Activated naive CD4-positive, alpha-beta T cell treated with anti-CD3 and anti-CD28 coated beads, Interleukin-2, amount 50 U/mL, for 72 hours (primary cell): ENCODE data around the gene CCR9. TPM values are rescaled to one million over a fixed set of nuclear protein-coding genes. Genes with fewer than 3 reads are reported as not detected.

Source experiments
- ATAC-seq, 2 donors: fragments of 150-1000 bp; cut with Tn5 transposase; 2 replicates each; pipeline ENCODE4 v1.10.0; 2021; ENCODE audit warnings: mild to moderate bottlenecking in 2 of 2, moderate library complexity in 2 of 2
- DNase-seq, 2 donors: peaks; one replicate each; pipeline ENCODE4 v3.0.0; 2021 to 2022; ENCODE audit warnings: low spot score in 2 of 2
- H3K27ac Mint-ChIP-seq, 2 donors: one replicate each; pipeline ENCODE4 v1.8.0; 2022; ENCODE audit warnings: mild to moderate bottlenecking in 2 of 2, mixed read lengths in 2 of 2
- H3K36me3 Mint-ChIP-seq, 2 donors: one replicate each; pipeline ENCODE4 v1.8.0; 2022; ENCODE audit warnings: mixed read lengths in 2 of 2
- H3K9me3 Mint-ChIP-seq, 2 donors: one replicate each; pipeline ENCODE4 v1.8.0; 2022; ENCODE audit warnings: mixed read lengths in 2 of 2
- total RNA-seq, 2 donors: library from RNA; stranded (reverse); gene quantifications; one replicate each; pipeline ENCODE4 v1.2.3, GENCODE V29; 2022

The CCR9 gene
- total RNA-seq, 2 donors from 2014 or later, result not detected

DNA sequence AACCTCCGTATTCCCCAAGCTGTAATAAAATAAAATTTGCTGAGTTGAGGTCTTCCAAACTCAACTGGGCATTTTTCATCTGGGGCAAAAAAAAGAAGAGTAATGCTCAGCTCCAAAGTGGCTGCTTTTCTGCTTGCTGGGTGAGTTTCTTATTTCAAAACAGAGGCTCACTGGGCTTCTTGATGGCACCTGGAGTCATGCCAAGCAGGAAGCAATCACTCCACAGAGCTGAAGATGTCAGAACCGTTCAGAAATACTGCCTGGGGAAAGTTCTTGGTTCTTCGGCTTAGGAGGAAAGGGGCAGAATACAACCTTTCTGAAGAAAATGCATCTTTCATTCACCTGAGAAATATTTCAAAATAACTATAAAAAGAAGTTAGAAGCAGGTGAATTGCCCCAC, 4.1 kb downstream of the CCR9 start:
- Mint-ChIP-seq H3K27ac (no peak overlapping the region), H3K9me3 (no peaks in the 10 kb centered on the region), H3K36me3 (no peaks in the 10 kb centered on the region)
- DNase-seq (no peak), ATAC-seq (no peak)

DNA sequence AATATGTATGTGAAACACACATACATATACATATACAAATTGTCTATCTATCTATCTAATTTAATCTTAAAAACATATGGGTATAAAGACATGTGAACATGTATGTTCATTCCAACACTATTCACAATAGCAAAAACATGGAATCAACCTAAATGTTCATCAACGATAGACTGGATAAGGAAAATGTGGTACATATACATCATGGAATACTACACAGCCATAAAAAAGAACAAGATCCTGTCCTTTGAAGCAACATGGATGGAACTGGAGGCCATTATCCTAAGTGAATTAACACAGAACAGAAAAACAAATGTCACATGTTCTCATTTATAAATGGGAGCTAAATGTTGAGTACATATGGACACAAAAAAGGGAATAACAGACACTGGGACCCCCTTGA, 5.8 kb downstream of the CCR9 start:
- no peak overlapping the region for H3K27ac Mint-ChIP-seq
- no peaks in the 10 kb centered on the region for H3K36me3 Mint-ChIP-seq
- DNase-seq (no peak), ATAC-seq (no peak)
- no peaks in the 10 kb centered on the region for H3K9me3 Mint-ChIP-seq

DNA sequence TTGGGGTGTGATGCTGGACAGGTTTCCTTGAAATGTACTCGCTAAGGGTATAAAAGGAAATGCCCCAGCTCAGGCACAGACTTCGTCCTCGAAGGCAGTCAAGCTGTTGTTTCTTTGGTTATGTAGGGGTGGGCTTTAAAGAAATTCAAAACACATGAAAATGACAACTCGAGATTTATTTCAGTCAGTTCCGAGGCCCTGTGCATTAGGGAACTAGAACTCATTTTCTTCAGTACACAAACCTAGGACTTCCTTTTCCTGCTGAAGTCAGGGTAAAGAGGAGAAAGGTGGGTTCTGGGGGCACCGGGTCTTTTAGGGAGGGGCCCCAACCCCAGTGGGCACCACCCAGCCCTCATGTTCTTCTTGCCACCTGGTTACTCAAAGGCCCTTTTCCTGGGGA, 7.7 kb downstream of the CCR9 start:
- DNase-seq (no peak), ATAC-seq (no peak)
- no peaks in the 10 kb centered on the region for H3K9me3 Mint-ChIP-seq
- no peak overlapping the region for H3K27ac Mint-ChIP-seq
- H3K36me3 Mint-ChIP-seq, result no peaks in the 10 kb centered on the region

DNA sequence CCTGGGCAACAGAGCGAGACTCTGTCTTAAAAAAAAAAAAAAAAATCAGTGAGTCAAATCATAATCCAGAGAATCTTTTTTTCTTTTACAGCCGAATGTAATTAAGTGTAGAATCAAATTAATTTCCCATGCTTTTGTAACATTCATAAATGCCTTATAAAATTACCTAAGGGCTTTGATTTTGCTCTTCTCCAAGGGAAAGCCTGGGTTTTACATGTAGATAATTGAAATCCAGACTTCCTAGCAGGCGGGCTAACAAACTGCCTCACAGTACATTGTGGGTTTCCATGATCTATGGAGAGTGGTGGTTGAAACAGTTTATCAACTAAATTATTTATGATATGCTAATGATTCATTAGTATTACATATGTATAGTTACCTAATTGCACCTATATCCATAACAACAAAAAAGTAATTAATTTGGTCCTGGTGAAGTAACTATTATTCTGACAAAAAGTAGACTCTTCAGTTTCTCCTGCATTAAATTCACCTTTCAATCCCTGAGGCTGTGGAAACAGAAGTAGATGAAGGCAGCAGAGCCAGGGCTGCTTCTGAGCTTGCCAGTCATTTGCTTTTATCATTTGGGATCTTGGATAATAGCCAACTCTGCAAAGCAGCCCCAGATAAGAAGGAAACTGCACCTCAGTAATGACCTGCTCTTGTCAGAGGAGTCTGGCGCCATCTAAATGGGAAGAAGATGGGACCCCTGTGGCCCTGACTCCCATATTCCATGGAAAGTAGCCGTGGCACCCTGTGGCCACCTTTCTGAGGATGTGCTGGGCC, 9.5 kb downstream of the CCR9 start:
- Mint-ChIP-seq H3K9me3 (no peaks in the 10 kb centered on the region), H3K36me3 (no peaks in the 10 kb centered on the region), H3K27ac (no peak overlapping the region)
- ATAC-seq (no peak), DNase-seq (no peak)

DNA sequence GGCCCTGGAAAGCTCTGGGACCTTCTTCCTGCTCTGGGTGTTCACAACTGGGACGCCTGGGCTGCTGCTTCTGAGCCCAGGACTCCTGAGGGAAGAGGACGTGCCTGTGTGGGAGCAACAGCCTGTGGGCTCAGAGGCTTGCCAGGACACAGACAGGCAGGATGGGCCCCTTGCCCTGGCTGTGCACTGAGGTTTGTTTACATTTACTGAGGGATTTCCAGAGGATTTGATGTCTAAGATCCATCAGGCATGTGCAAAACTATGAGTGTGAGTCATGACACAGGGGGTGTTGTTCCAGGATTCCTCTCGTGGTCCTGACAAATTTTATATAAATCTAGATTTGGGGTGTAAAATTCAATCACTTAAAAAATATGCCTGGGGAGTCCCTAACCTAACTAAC, 10.6 kb downstream of the CCR9 start:
- H3K9me3 Mint-ChIP-seq, result no peaks in the 10 kb centered on the region
- DNase-seq, result no peak
- H3K27ac Mint-ChIP-seq, result no peak overlapping the region
- no peak for ATAC-seq
- no peaks in the 10 kb centered on the region for H3K36me3 Mint-ChIP-seq

DNA sequence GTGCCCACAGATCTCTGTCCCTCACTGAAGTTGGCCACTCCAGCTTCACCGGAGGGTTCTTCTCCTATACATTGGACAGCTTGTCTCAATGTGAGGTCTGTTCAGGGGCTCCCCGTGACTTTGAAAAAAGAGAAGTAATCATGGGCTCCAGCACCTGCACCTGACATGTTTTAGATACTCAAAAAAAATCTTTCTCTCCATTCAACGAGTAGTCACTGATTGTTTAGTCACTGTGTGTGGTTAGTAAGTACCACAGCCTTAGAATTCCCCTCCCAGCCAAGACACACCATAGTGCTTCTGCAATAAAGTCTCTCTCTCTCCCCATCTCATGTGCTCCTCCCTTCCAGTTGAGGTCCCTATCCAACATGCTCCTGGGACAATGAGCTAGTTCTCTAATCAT, 18.6 kb downstream of the CCR9 start:
- no peaks in the 10 kb centered on the region for H3K9me3 Mint-ChIP-seq
- H3K36me3 Mint-ChIP-seq, result peaks cover 5 to 7% of the 10 kb centered on the region in 2 donors
- no peak overlapping the region for H3K27ac Mint-ChIP-seq
- DNase-seq (peak in 1 of 2 donors; percentile 14), ATAC-seq (peak; percentile 61 to 65)

DNA sequence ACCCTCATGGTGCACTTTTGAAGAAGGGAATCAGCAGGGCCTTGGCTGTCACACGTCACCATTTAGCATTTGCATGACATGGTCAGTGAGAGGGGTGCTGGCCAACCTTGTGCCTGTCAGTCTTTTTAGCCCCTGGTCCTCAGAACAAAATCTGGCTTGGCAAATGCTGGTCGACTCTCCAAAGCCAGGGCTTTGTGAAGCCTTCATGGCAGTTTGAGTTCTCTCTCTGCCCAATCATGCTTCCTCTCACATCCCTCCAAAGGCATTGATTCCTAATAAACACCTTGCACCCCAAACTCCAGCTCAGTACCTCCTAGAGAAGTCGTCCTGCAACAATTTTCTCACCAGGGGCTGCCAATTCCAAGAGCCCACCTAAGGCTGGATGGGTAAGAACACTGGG, 19.4 kb downstream of the CCR9 start:
- peaks cover 5 to 13% of the 10 kb centered on the region in 2 donors for H3K36me3 Mint-ChIP-seq
- ATAC-seq (no peak), DNase-seq (no peak)
- H3K9me3 Mint-ChIP-seq, result peaks cover 0 to 4% of the 10 kb centered on the region in 2 donors
- no peak overlapping the region for H3K27ac Mint-ChIP-seq

DNA sequence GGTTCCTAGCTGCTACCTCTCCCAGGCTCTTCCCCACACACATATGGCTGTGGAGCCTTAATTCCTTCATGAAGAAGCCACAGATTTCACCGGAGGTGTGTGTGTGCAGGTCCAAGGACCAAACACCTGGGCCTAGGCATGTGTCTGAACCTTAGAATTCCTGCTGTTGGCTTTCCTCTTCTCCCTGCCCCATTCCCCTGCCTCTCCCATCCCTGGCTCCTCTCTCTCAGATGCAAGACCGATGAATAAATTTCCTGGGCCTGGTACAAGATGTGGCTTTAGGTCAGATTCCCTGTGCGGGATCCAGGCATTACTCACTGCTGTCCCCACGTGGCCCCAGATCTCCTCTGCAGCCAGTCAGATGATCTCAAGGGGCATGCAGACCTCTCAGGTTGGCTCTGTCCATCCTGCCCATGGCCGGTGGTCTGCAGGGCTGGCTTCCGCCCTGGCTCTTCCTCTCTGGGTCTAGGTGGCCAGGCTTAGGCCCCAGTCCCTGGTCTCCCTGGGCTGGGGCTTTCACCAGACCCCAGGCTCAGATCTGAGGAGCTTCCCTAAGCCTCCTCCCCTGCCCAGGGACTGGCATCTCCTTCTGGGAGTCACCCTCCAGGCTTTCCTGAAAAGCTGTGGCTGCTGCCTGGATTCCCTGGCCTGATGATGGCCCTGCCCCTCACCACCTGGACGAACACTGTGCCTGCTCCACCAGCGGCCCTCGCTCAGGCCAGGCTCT, 20.5 kb downstream of the CCR9 start:
- H3K27ac Mint-ChIP-seq, result no peak overlapping the region
- DNase-seq, result peak in 1 of 2 donors; percentile 18
- H3K9me3 Mint-ChIP-seq, result peaks cover 0 to 4% of the 10 kb centered on the region in 2 donors
- H3K36me3 Mint-ChIP-seq, result peaks cover 5 to 13% of the 10 kb centered on the region in 2 donors
- no peak for ATAC-seq

DNA sequence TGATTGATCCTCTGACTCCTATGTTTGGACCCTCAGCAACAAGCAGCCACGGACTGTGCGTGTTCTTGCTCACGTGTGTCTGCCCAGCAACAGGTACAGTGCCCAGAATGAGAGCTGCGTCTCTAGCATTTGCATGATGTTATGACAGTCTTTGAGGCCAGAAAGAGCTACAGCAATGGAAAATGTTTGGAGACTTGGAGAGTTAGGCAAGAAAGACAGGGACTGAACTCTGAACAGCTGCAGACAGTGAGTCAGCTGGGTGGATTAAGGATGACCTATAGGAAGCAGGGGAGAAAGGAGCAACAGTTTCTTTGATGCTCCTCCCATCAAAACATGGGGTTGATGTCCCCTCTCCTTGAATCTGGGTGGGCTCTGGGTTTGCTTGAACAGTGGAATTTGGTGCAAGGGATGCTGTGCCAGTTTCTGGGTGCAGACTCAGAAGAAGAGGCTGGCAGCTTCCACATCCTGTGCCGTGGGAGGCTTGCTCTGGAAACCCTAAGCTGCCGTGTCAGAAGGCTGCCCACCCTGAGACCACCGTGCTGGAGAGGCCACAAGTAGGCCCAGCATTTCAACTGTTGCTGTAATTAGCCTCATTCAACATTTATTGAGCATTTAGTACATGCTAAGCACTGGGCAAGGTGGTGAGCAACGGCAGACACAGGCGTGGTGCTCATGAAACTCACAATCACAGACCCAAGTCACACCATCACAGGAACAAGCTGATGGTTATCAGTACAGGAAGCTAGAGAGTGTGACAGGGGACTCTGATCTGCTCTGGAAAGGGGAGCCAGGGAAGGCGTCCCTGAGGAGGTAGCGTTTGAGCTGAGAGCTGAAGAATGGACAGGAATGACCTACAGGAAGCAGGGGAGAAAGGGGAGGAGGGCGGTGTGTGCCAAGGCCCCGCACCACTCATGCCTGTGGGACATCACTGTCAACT, 21.7 kb downstream of the CCR9 start:
- Mint-ChIP-seq H3K9me3 (peaks cover 0 to 4% of the 10 kb centered on the region in 2 donors), H3K36me3 (peaks cover 5 to 13% of the 10 kb centered on the region in 2 donors), H3K27ac (no peak overlapping the region)
- ATAC-seq (peak in 1 of 2 donors; percentile 76), DNase-seq (no peak)

DNA sequence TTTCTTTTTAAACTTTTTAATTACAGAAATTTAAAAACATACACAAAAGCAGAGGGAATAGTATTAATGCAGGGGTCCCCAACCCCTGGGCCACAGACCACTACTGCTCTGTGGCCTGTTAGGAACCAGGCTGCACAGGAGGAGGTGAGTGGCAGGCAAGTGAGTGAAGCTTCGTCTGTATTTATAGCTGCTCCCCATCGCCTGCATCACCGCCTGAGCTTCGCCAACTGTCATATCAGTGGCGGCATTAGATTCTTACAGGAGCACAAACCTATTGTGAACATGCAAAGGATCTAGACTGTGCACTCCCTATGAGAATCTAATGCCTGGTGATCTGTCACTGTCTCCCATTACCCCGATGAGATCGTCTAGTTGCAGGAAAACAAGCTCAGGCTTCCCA, 22.4 kb downstream of the CCR9 start:
- Mint-ChIP-seq H3K27ac (no peak overlapping the region), H3K9me3 (peaks cover 0 to 4% of the 10 kb centered on the region in 2 donors), H3K36me3 (peaks cover 5 to 13% of the 10 kb centered on the region in 2 donors)
- DNase-seq (no peak), ATAC-seq (no peak)

DNA sequence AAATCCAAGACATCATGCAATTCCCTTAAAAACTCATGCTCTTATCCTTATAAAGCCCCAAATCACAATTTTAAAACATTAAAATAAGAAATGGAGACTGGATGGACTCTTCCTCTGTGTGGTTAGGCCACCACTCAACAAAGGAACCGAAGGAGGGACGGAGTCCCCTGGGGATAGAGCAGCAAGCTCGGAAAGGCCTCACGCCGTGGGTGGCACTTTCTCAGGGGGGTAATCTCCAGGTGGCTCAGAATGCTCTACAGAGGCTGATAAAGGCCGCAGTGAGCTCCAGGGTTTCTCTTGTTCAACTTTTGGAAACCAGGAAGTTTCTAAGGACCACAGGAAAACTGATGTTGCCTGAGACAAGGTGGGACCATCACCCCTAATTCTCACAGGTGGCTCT, 23.2 kb downstream of the CCR9 start:
- no peak for DNase-seq
- Mint-ChIP-seq H3K36me3 (peaks cover 5 to 13% of the 10 kb centered on the region in 2 donors), H3K9me3 (peaks cover 0 to 4% of the 10 kb centered on the region in 2 donors), H3K27ac (no peak overlapping the region)
- no peak for ATAC-seq

DNA sequence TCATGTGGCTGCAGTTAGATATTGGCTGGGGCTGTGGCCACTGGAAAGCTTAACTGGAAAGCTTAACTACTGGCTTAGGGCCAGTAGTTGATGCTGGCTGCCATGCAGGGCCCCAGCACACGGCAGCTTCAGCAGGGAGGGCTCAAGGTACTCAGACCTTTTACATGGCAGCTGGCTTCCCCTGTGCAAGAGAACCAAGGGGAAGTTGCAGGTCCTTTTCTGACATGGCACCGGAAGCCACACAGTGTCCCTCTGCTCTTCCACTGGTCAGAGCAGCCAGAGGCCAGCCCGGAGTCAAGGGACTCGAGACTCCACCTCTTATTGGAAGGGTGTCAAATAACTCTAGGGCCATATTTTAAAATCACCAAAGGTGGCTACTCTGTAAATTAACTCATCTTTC, 24.5 kb downstream of the CCR9 start:
- DNase-seq (no peak), ATAC-seq (no peak)
- peaks cover 0 to 4% of the 10 kb centered on the region in 2 donors for H3K9me3 Mint-ChIP-seq
- H3K36me3 Mint-ChIP-seq, result peaks cover 0 to 13% of the 10 kb centered on the region in 2 donors
- no peak overlapping the region for H3K27ac Mint-ChIP-seq

DNA sequence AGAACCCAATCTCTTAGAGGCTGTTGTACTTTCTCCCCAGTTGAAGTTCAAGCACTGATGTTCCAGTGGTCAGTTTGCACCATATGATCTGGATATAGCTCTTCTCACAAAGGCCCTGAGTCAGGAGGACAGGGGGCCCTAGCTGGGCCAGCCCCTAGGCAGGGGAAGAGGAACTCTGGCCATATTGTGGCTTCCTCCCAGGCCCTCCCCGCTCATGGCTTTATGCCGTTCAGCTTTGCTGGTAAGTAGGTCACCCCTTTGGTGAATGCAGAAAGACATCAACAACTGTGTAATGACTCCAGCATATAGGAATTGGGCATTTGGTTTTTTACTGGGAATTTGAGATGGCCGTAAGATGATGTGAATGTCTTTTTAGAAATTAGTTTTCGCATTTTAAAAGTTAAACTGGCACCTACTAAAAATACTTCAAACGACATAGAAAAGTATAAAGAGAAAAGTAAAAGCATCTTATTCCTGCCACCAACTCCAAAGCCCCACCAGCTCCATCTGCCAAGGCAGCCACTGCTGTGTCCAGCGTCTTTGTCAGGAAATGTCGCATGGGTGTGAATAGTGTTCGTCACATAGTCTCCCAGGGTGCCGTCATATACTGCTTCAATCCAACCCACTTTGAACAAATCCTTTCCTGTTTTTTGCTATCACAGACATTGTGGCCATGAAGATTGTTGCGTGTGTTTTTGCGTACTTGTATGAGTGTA, 25.3 kb downstream of the CCR9 start:
- no peak for ATAC-seq
- H3K36me3 Mint-ChIP-seq, result peaks cover 0 to 13% of the 10 kb centered on the region in 2 donors
- no peak for DNase-seq
- peaks cover 0 to 4% of the 10 kb centered on the region in 2 donors for H3K9me3 Mint-ChIP-seq
- no peak overlapping the region for H3K27ac Mint-ChIP-seq

DNA sequence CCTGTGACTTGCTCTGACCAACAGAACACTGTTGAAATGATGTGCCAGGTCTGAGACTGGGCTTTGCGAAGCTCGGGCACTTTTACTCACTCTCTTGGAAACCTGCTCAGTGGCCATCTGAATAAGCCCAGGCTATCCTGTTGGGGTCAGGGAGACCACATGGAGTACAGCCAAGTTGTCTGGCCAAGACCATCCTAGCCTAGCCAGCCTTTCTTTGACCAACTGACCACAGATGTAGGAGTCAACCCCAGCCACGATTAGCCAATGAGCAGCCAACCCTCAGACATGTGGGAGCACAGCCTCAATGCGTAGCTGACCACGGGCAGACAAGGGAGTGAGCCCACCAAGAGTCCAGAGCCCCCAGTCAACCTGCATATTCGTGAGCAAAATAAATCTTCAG, 26.1 kb downstream of the CCR9 start:
- Mint-ChIP-seq H3K9me3 (peaks cover 0 to 4% of the 10 kb centered on the region in 2 donors), H3K36me3 (peaks cover 0 to 14% of the 10 kb centered on the region in 2 donors)
- no peak for ATAC-seq

DNA sequence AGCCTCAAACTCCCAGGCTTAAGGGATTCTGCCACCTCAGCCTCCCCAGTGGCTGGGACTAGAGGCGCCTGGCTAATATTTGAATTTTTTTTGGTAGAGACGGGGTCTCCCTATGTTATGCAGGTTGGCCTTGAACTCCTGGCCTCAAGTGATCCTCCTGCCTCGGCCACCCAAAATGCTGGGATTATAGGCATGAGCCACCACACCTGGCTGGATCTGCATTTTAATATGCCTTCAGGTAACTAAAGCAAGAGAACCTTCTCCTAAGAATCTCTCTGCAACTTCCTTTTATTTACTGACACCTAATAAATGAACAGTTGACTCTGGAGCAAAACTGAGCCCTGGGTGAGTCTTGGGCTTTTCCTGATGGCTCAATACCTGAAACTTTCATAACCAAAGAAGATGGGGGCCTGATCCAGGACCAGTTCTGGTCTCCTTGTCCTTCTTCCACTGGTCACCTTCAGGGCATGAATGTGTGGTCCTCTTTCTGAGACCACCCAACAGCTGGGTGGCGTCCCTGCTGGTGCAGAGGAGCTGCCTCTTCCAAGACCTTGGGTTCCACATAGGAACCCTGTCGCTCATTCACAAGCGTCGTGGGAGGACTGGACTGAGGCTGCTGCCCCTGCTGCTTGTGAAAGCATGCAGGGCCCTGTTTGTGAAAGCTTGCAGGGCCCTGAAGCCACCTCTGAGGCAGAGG, 28.2 kb downstream of the CCR9 start:
- Mint-ChIP-seq H3K36me3 (peaks cover 0 to 14% of the 10 kb centered on the region in 2 donors), H3K9me3 (peaks cover 0 to 4% of the 10 kb centered on the region in 2 donors), H3K27ac (peak overlapping the region in 1 of 2 donors; percentile 72)
- no peak for ATAC-seq
- no peak for DNase-seq

More for the DNA sequence above, 26.1 kb downstream of the CCR9 start:
- DNase-seq, result no peak
- H3K27ac Mint-ChIP-seq, result no peak overlapping the region

DNA sequence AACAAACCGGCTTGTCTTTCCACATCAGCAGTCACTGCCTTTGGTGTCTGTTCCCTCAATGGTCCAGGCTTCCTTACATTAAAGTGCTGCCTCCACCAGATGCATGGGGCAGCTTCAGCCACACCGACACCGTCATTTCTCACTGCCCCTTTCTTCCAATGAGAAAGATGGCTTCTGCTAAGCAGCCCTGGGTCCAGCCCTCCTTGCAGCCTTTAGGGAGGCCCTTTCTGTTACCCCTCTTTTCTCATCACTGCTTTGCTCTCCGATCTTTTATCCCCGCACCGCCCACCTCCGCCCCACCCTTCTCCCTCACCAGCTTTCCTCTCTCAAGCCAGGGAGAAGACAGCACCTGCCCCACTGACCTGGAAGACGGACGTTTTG, 28.7 kb downstream of the CCR9 start:
- ATAC-seq (no peak), DNase-seq (no peak)
- peaks cover 0 to 3% of the 10 kb centered on the region in 2 donors for H3K9me3 Mint-ChIP-seq
- peak overlapping the region; percentile 50 to 72 for H3K27ac Mint-ChIP-seq
- peaks cover 0 to 10% of the 10 kb centered on the region in 2 donors for H3K36me3 Mint-ChIP-seq
